Hepatocyte (in vitro differentiated cells): Measurements from ENCODE around the gene SLC5A10. TPM values are rescaled to one million over a fixed set of nuclear protein-coding genes. Genes with fewer than 3 reads are reported as not detected.

ENCODE experiments used
- DNase-seq: peaks from one replicate; pipeline ENCODE4 v3.0.0-alpha.2; 2016; ENCODE audit warnings: low spot score
- H2AFZ ChIP-seq: fragments of 200-600 bp; sonication (generic); 2 replicates; pipeline ENCODE4 v1.6.0; 2016; ENCODE audit warnings: antibody characterized with exemption, mild to moderate bottlenecking
- H3K27ac ChIP-seq: fragments of 200-600 bp; sonication (generic); 2 replicates; pipeline ENCODE4 v1.5.1; 2016; ENCODE audit warnings: mild to moderate bottlenecking
- H3K27me3 ChIP-seq: fragments of 200-600 bp; sonication (generic); 2 replicates; pipeline ENCODE4 v1.6.1; 2016
- H3K36me3 ChIP-seq: fragments of 200-600 bp; sonication (generic); replicated peaks from 2 replicates; pipeline ENCODE4 v1.5.1; 2016; ENCODE audit warnings: low read depth; ENCODE audit not compliant: insufficient read depth
- H3K4me1 ChIP-seq: fragments of 200-600 bp; sonication (generic); 2 replicates; pipeline ENCODE4 v1.5.1; 2016; ENCODE audit warnings: mild to moderate bottlenecking, moderate library complexity; ENCODE audit not compliant: insufficient read depth
- H3K4me2 ChIP-seq: fragments of 200-600 bp; sonication (generic); 2 replicates; pipeline ENCODE4 v1.6.0; 2016
- H3K4me3 ChIP-seq: fragments of 200-600 bp; sonication (generic); 2 replicates; pipeline ENCODE4 v1.5.1; 2016; ENCODE audit warnings: mild to moderate bottlenecking
- H3K79me2 ChIP-seq: fragments of 200-600 bp; sonication (generic); 2 replicates; pipeline ENCODE4 v1.6.0; 2017; ENCODE audit warnings: mild to moderate bottlenecking
- H3K9me2 ChIP-seq: fragments of 200-600 bp; sonication (generic); replicated peaks from 2 replicates; pipeline ENCODE4 v1.6.0; 2017; ENCODE audit warnings: mild to moderate bottlenecking; ENCODE audit not compliant: insufficient read depth
- H3K9me3 ChIP-seq: fragments of 200-600 bp; sonication (generic); 2 replicates; pipeline ENCODE4 v1.5.1; 2016; ENCODE audit warnings: low read depth, mild to moderate bottlenecking
- H4K20me1 ChIP-seq: fragments of 200-600 bp; sonication (generic); 2 replicates; pipeline ENCODE4 v1.6.0; 2016; ENCODE audit warnings: mild to moderate bottlenecking; ENCODE audit not compliant: insufficient read depth, poor library complexity, severe bottlenecking
- CTCF ChIP-seq: fragments of 200-600 bp; sonication (generic); IDR thresholded peaks from 2 replicates; pipeline ENCODE4 v1.5.1; 2016; ENCODE audit warnings: antibody characterized with exemption, mild to moderate bottlenecking; ENCODE audit not compliant: poor library complexity
- EZH2 ChIP-seq: fragments of 200-600 bp; sonication (generic); IDR thresholded peaks from 2 replicates; pipeline ENCODE4 v1.6.1; 2016; ENCODE audit warnings: antibody characterized with exemption, mild to moderate bottlenecking, borderline replicate concordance
- EZH2phosphoT487 ChIP-seq: fragments of 200-600 bp; sonication (generic); IDR thresholded peaks from one replicate; pipeline ENCODE4 v1.6.1; 2018; ENCODE audit warnings: antibody characterized with exemption, mild to moderate bottlenecking, low read depth, moderate library complexity; ENCODE audit not compliant: unreplicated experiment, severe bottlenecking
- whole genome bisulfite sequencing: methylation state at CpG from one replicate; pipeline ENCODE4 v1.1.6; 2016; ENCODE audit warnings: low lambda C conversion rate; ENCODE audit errors: missing lambda C conversion rate; 5-methylcytosine and 5-hydroxymethylcytosine counted together
- polyA plus RNA-seq: library from polyadenylated mRNA; unstranded; fragments of >200 nt; fragmentation: Nextera tagmentation; extraction: Ambion mirVana; gene quantifications from 2 replicates; pipeline ENCODE4 v1.2.1, GENCODE V29; 2016
- total RNA-seq: library from RNA; depleted of rRNA; stranded (reverse); fragments of >200 nt; gene quantifications from 2 replicates; pipeline ENCODE4 v1.2.3, GENCODE V29; 2014

The SLC5A10 gene
- total and polyA plus RNA-seq, 2 experiments from 2014 or later = 0.22 TPM; not detected in 1

GRCh38 chr17:18964018-18964351, 12.0 kb downstream of the SLC5A10 start:
- TF ChIP-seq CTCF (no peak), EZH2 (no peak), EZH2phosphoT487 (no peak)
- peak overlapping the region; percentile 60 for H3K27ac ChIP-seq
- no peak for DNase-seq
- H3K79me2 ChIP-seq = no peaks in the 10 kb centered on the region
- no peak overlapping the region for H2AFZ ChIP-seq
- no peaks in the 10 kb centered on the region for H3K9me3 ChIP-seq
- H3K36me3 ChIP-seq = no peaks in the 10 kb centered on the region
- no peak overlapping the region for H3K4me2 ChIP-seq
- no peak overlapping the region for H3K4me3 ChIP-seq
- H3K9me2 ChIP-seq = no peaks in the 10 kb centered on the region
- no peaks in the 10 kb centered on the region for H3K27me3 ChIP-seq
- WGBS = 94% methylated on average over 7 of the region's 9 CpGs
- H3K4me1 ChIP-seq = peaks cover 25% of the 10 kb centered on the region
- no peaks in the 10 kb centered on the region for H4K20me1 ChIP-seq

GRCh38 chr17:18964550-18964949, 12.6 kb downstream of the SLC5A10 start:
- TF ChIP-seq CTCF = no peak
- TF ChIP-seq EZH2 = no peak
- no peak for TF ChIP-seq EZH2phosphoT487
- Histone ChIP-seq H3K36me3 (no peaks in the 10 kb centered on the region), H3K4me1 (peaks cover 25% of the 10 kb centered on the region), H4K20me1 (no peaks in the 10 kb centered on the region), H3K79me2 (no peaks in the 10 kb centered on the region), H3K4me2 (no peak overlapping the region), H3K4me3 (no peak overlapping the region), H3K27me3 (no peaks in the 10 kb centered on the region), H3K9me3 (no peaks in the 10 kb centered on the region), H3K9me2 (no peaks in the 10 kb centered on the region), H3K27ac (no peak overlapping the region), H2AFZ (no peak overlapping the region)
- no peak for DNase-seq
- WGBS = 94% methylated on average over 9 of the region's 9 CpGs

GRCh38 chr17:18965530-18966236, 13.7 kb downstream of the SLC5A10 start:
- Histone ChIP-seq H3K9me2 (no peaks in the 10 kb centered on the region), H3K4me3 (no peak overlapping the region), H2AFZ (no peak overlapping the region), H3K79me2 (no peaks in the 10 kb centered on the region), H3K27ac (no peak overlapping the region), H3K27me3 (no peaks in the 10 kb centered on the region), H4K20me1 (no peaks in the 10 kb centered on the region), H3K4me1 (peaks cover 31% of the 10 kb centered on the region), H3K4me2 (no peak overlapping the region), H3K9me3 (no peaks in the 10 kb centered on the region), H3K36me3 (no peaks in the 10 kb centered on the region)
- TF ChIP-seq EZH2 = no peak
- no peak for TF ChIP-seq EZH2phosphoT487
- no peak for TF ChIP-seq CTCF
- DNase-seq = no peak
- WGBS = 92% methylated on average over 14 of the region's 14 CpGs
